ENCODE results near the gene GARRE1. TPM values are rescaled to one million over a fixed set of nuclear protein-coding genes. Genes with fewer than 3 reads are reported as not detected.

Gene GARRE1
- total and polyA plus RNA-seq, 2 donors (not counting 1 experiment from before 2014, with no cell fraction given), result 7.2 to 10.9 TPM

- H3K4me2 ChIP-seq (ENCODE audit: extremely low read depth, insufficient read depth, low read length), result no peak overlapping the region
Observed at GRCh38 chr19:34222386-34222785, 32.0 kb upstream of the GARRE1 start.

DNA sequence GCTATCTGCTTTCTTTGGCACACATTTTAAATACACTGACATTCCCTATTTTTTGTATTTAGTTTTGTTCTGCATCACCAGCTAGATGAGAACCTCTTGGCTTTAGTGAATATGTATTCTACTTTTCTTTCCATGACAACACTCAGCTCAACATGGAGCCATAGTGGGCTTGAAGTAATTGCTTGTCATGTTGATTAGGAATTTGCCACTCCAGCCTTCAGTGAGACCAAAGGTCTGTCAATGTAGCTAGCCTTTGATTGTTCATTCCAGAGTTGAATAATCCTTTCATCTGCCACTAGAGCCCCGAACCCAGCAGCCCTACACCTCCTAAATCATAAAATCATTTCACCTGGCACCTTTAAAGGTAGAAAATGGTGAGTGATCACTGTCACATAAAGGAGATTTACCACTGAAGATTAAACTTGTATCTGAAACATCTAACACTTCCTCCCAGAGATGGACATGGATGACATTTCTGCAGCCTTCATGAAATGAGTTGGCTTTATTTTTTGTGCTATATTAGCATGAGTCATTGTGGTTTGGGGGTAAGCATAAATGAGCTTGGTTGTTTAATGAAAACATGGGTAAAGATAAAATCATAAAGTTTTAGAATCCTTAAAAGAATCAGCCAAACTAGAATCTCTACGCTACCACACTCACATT is 29.2 kb upstream of the GARRE1 start:
- Histone ChIP-seq H3K27ac (ENCODE audit: insufficient read depth, low read length) (no peak overlapping the region), H3K27me3 (ENCODE audit: control insufficient read depth, insufficient read depth, low read length) (no peaks in the 10 kb centered on the region), H2AFZ (ENCODE audit: low read length) (no peak overlapping the region), H3K9me3 (ENCODE audit: control insufficient read depth, insufficient read depth, low read depth, low read length) (no peaks in the 10 kb centered on the region), H3K4me1 (ENCODE audit: control insufficient read depth, extremely low read depth, insufficient read depth, low read length) (peaks cover 13% of the 10 kb centered on the region), H3K4me2 (ENCODE audit: extremely low read depth, insufficient read depth, low read length) (peak overlapping the region; percentile 5), H3K9ac (ENCODE audit: insufficient read depth, low read length) (no peak overlapping the region), H3K4me3 (replicated peaks in 1 of 4; ENCODE audit: control extremely low read depth in 1 of 4, insufficient read depth in 1 of 4, low read depth in 3 of 4, low read length in 4 of 4) (no peak overlapping the region), H3K79me2 (ENCODE audit: control insufficient read depth, insufficient read depth, low read length) (peaks cover 2% of the 10 kb centered on the region), H4K20me1 (ENCODE audit: control insufficient read depth, extremely low read depth, insufficient read depth, low read length) (no peaks in the 10 kb centered on the region), H3K36me3 (ENCODE audit: control insufficient read depth, insufficient read depth, low read length) (peaks cover 7% of the 10 kb centered on the region)
- peak; percentile 67 to 70 for DNase-seq (ENCODE audit: low read depth in 2 of 2)
- TF ChIP-seq CTCF (conservative IDR thresholded peaks at IDR 0.05 in 1 of 2, IDR thresholded peaks at IDR 0.05 in 1 of 2; ENCODE audit: low read depth in 1 of 2, low read length in 2 of 2) (no peak), EZH2 (IDR thresholded peaks at IDR 0.05; ENCODE audit: low read length, missing control alignments) (no peak)

More at GRCh38 chr19:34222386-34222785, 32.0 kb upstream of the GARRE1 start:
- TF ChIP-seq CTCF (conservative IDR thresholded peaks at IDR 0.05 in 1 of 2, IDR thresholded peaks at IDR 0.05 in 1 of 2; ENCODE audit: low read depth in 1 of 2, low read length in 2 of 2) (no peak), EZH2 (IDR thresholded peaks at IDR 0.05; ENCODE audit: low read length, missing control alignments) (no peak)
- Histone ChIP-seq H3K9me3 (ENCODE audit: control insufficient read depth, insufficient read depth, low read depth, low read length) (no peaks in the 10 kb centered on the region), H3K4me3 (replicated peaks in 1 of 4; ENCODE audit: control extremely low read depth in 1 of 4, insufficient read depth in 1 of 4, low read depth in 3 of 4, low read length in 4 of 4) (no peak overlapping the region), H3K79me2 (ENCODE audit: control insufficient read depth, insufficient read depth, low read length) (no peaks in the 10 kb centered on the region), H3K27ac (ENCODE audit: insufficient read depth, low read length) (no peak overlapping the region), H2AFZ (ENCODE audit: low read length) (no peak overlapping the region), H3K9ac (ENCODE audit: insufficient read depth, low read length) (no peak overlapping the region), H3K36me3 (ENCODE audit: control insufficient read depth, insufficient read depth, low read length) (peaks cover 7% of the 10 kb centered on the region), H3K4me1 (ENCODE audit: control insufficient read depth, extremely low read depth, insufficient read depth, low read length) (peaks cover 13% of the 10 kb centered on the region), H3K27me3 (ENCODE audit: control insufficient read depth, insufficient read depth, low read length) (no peaks in the 10 kb centered on the region), H4K20me1 (ENCODE audit: control insufficient read depth, extremely low read depth, insufficient read depth, low read length) (no peaks in the 10 kb centered on the region)
- no peak for DNase-seq (ENCODE audit: low read depth in 2 of 2)

- TF ChIP-seq CTCF (conservative IDR thresholded peaks at IDR 0.05 in 1 of 2, IDR thresholded peaks at IDR 0.05 in 1 of 2; ENCODE audit: low read depth in 1 of 2, low read length in 2 of 2) (no peak), EZH2 (IDR thresholded peaks at IDR 0.05; ENCODE audit: low read length, missing control alignments) (no peak)
- Histone ChIP-seq H3K9ac (ENCODE audit: insufficient read depth, low read length) (no peak overlapping the region), H3K27ac (ENCODE audit: insufficient read depth, low read length) (no peak overlapping the region), H3K4me1 (ENCODE audit: control insufficient read depth, extremely low read depth, insufficient read depth, low read length) (peaks cover 13% of the 10 kb centered on the region), H3K79me2 (ENCODE audit: control insufficient read depth, insufficient read depth, low read length) (peaks cover 2% of the 10 kb centered on the region), H3K4me3 (replicated peaks in 1 of 4; ENCODE audit: control extremely low read depth in 1 of 4, insufficient read depth in 1 of 4, low read depth in 3 of 4, low read length in 4 of 4) (no peak overlapping the region), H4K20me1 (ENCODE audit: control insufficient read depth, extremely low read depth, insufficient read depth, low read length) (no peaks in the 10 kb centered on the region), H3K4me2 (ENCODE audit: extremely low read depth, insufficient read depth, low read length) (no peak overlapping the region), H3K27me3 (ENCODE audit: control insufficient read depth, insufficient read depth, low read length) (no peaks in the 10 kb centered on the region), H3K36me3 (ENCODE audit: control insufficient read depth, insufficient read depth, low read length) (peaks cover 7% of the 10 kb centered on the region), H3K9me3 (ENCODE audit: control insufficient read depth, insufficient read depth, low read depth, low read length) (no peaks in the 10 kb centered on the region), H2AFZ (ENCODE audit: low read length) (no peak overlapping the region)
- peak in 1 of 2 donors; percentile 63 for DNase-seq (ENCODE audit: low read depth in 2 of 2)
Observed at GRCh38 chr19:34225659-34226015, 28.7 kb upstream of the GARRE1 start.

All from fibroblast of lung (primary cell).